Endothelial cell of umbilical vein (primary cell): ENCODE measurements around the gene CCDC142. TPM values are rescaled to one million over a fixed set of nuclear protein-coding genes. Genes with fewer than 3 reads are reported as not detected.

Experiments
- BruUV-seq: library from RNA; stranded (reverse); fragments of 400-500 nt; replicated peaks from 2 replicates; lab custom pipeline; 2021; lab: Mats Ljungman, UMichigan
- CTCF ChIA-PET: fragments of 300-600, 350-600 bp; sonication (Branson Sonifier 250); formaldehyde crosslinking; loops from one replicate; lab custom pipeline; 2021; ENCODE audit warnings: antibody characterized with exemption, inconsistent platforms; lab: Charles Lee
- POLR2A ChIA-PET: fragments of 300-600, 350-600 bp; sonication (Branson Sonifier 250); formaldehyde crosslinking; loops from one replicate; lab custom pipeline; 2021; ENCODE audit warnings: antibody characterized with exemption, inconsistent platforms; lab: Charles Lee
- DNase-seq: peaks from one replicate; pipeline ENCODE4 v3.0.0-alpha.2; 2011; ENCODE audit warnings: low read depth, low spot score
- FAIRE-seq: peaks from 2 replicates; lab custom pipeline; 2011; peaks lifted over from hg19 to GRCh38; lab: Jason Lieb, UNC
- H2AFZ ChIP-seq: 2 replicates; pipeline ENCODE4 v1.6.0; 2012; ENCODE audit warnings: low read depth, low read length, control low read depth, inconsistent platforms
- H3K27ac ChIP-seq: 2 replicates; pipeline ENCODE4 v1.5.1; 2011; ENCODE audit warnings: low read depth, mild to moderate bottlenecking, control low read depth, low read length, moderate library complexity; ENCODE audit not compliant: insufficient read depth
- H3K27me3 ChIP-seq, 2 experiments: 2 replicates each; pipeline versions ENCODE4 v1.6.0 to v1.6.1; 2011; ENCODE audit warnings: low read length in 2 of 2, mixed read lengths in 1 of 2; ENCODE audit not compliant: control insufficient read depth in 2 of 2, insufficient read depth in 2 of 2
- H3K36me3 ChIP-seq, 2 experiments: 2 replicates in 1 of 2; 3 replicates in 1 of 2; pipeline ENCODE4 v1.5.1; 2011; ENCODE audit warnings: low read length in 2 of 2, mild to moderate bottlenecking in 1 of 2, moderate library complexity in 1 of 2; ENCODE audit not compliant: control insufficient read depth in 2 of 2, insufficient read depth in 2 of 2; ENCODE audit errors: extremely low read depth in 1 of 2
- H3K4me1 ChIP-seq: 3 replicates; pipeline ENCODE4 v1.5.1; 2011; ENCODE audit warnings: mild to moderate bottlenecking, low read length; ENCODE audit not compliant: control insufficient read depth, insufficient read depth; ENCODE audit errors: extremely low read depth
- H3K4me2 ChIP-seq: 2 replicates; pipeline ENCODE4 v1.6.1; 2011; ENCODE audit warnings: low read length, control low read depth, mixed read lengths; ENCODE audit not compliant: insufficient read depth
- H3K4me3 ChIP-seq, 3 experiments: fragments of 200-600 bp in 1 of 3; sonication (generic), shearing (Covaris generic) in 1 of 3; replicated peaks in 1 of 3; 2 replicates each; pipeline ENCODE4 v1.5.1; 2011 to 2016; ENCODE audit warnings: control low read depth in 3 of 3, low read length in 3 of 3, mild to moderate bottlenecking in 2 of 3, inconsistent platforms in 1 of 3, low read depth in 1 of 3, moderate library complexity in 1 of 3; ENCODE audit not compliant: insufficient read depth in 1 of 3
- H3K79me2 ChIP-seq: 2 replicates; pipeline ENCODE4 v1.6.0; 2012; ENCODE audit warnings: low read length, inconsistent platforms; ENCODE audit not compliant: control insufficient read depth, insufficient read depth
- H3K9ac ChIP-seq: replicated peaks from 2 replicates; pipeline ENCODE3; 2011; ENCODE audit warnings: low read length, control low read depth; ENCODE audit not compliant: insufficient read depth; ENCODE audit errors: extremely low read depth
- H3K9me1 ChIP-seq: replicated peaks from 3 replicates; pipeline ENCODE4 v1.6.0; 2011; ENCODE audit warnings: mild to moderate bottlenecking, low read length; ENCODE audit not compliant: control insufficient read depth, insufficient read depth; ENCODE audit errors: extremely low read depth
- H3K9me3 ChIP-seq: replicated peaks from 2 replicates; pipeline ENCODE4 v1.5.1; 2012; ENCODE audit warnings: low read length, inconsistent platforms; ENCODE audit not compliant: control insufficient read depth, insufficient read depth
- H4K20me1 ChIP-seq: replicated peaks from 2 replicates; pipeline ENCODE3; 2011; ENCODE audit warnings: mild to moderate bottlenecking, low read length; ENCODE audit not compliant: control insufficient read depth, insufficient read depth; ENCODE audit errors: extremely low read depth
- EZH2 ChIP-seq: IDR thresholded peaks from 2 replicates; pipeline ENCODE4 v1.6.1; 2012; ENCODE audit warnings: borderline replicate concordance, low read depth, mild to moderate bottlenecking, moderate library complexity, low read length, inconsistent platforms; ENCODE audit not compliant: severe bottlenecking
- FOS ChIP-seq: IDR thresholded peaks from 2 replicates; pipeline ENCODE4 v1.6.1; 2011; ENCODE audit warnings: mild to moderate bottlenecking, low read length, moderate library complexity, borderline replicate concordance; ENCODE audit not compliant: insufficient read depth
- GATA2 ChIP-seq: IDR thresholded peaks from 2 replicates; pipeline ENCODE4 v1.7.0; 2011; ENCODE audit warnings: low read depth, mild to moderate bottlenecking, moderate library complexity, mixed read lengths, low read length; ENCODE audit not compliant: insufficient read length, insufficient read depth
- JUN ChIP-seq: IDR thresholded peaks from 2 replicates; pipeline ENCODE4 v1.6.1; 2011; ENCODE audit warnings: borderline replicate concordance, low read depth; ENCODE audit not compliant: insufficient read length, insufficient read depth
- MYC ChIP-seq: IDR thresholded peaks from one replicate; pipeline ENCODE4 v1.6.1; 2011; ENCODE audit warnings: mild to moderate bottlenecking, low read depth, low read length
- POLR2A ChIP-seq: IDR thresholded peaks from 2 replicates; pipeline ENCODE4 v1.6.1; 2012; ENCODE audit warnings: low read depth, mild to moderate bottlenecking, control low read depth, low read length
- POLR2AphosphoS5 ChIP-seq: IDR thresholded peaks from 2 replicates; pipeline ENCODE4 v1.6.1; 2012; ENCODE audit warnings: low read depth, mild to moderate bottlenecking, control low read depth, low read length, moderate library complexity; ENCODE audit not compliant: insufficient read depth
- dilution Hi-C: fragments of 300-500 bp; cut with MboI; formaldehyde crosslinking; loops from one replicate; pipeline ENCODE4 v1.15.0; 2019; ENCODE audit warnings: low sequenced_read_pairs; ENCODE audit not compliant: extremely low pct_ligation_motif_present
- intact Hi-C: fragments of 100-400 bp; cut with micrococcal nuclease; formaldehyde crosslinking; loops from one replicate; pipeline ENCODE4 v1.10.0; 2022
- polyA plus RNA-seq, 4 experiments: library from polyadenylated mRNA; depleted of rRNA in 3 of 4; stranded (reverse) in 3 of 4; unstranded in 1 of 4; fragments of >200 nt; gene quantifications; 2 replicates each; pipeline versions ENCODE4 v1.2.1 to v1.2.3, GENCODE V29; 2011 to 2012; ENCODE audit warnings: missing spikeins in 1 of 4
- total RNA-seq: library from RNA; stranded (reverse); gene quantifications from 2 replicates; pipeline ENCODE4 v1.2.3, GENCODE V29; 2021
- TF ChIP-seq, protein P1 (sequence below), 2 donors: IDR thresholded peaks; 1 replicate in 1 of 2; 2 replicates in 1 of 2; pipeline ENCODE4 v1.5.1; 2011; ENCODE audit warnings: low read length in 2 of 2, mild to moderate bottlenecking in 2 of 2, moderate library complexity in 2 of 2, control low read depth in 1 of 2, inconsistent platforms in 1 of 2, low read depth in 1 of 2; ENCODE audit not compliant: insufficient read depth in 1 of 2; ENCODE audit errors: extremely low read depth in 1 of 2
- TF ChIP-seq, protein P2 (sequence below): IDR thresholded peaks from 2 replicates; pipeline ENCODE4 v1.6.1; 2011; ENCODE audit not compliant: insufficient read depth, insufficient read length

The CCDC142 gene
- total and polyA plus RNA-seq, 2 donors (not counting 3 experiments of a cell fraction or from before 2014, with no cell fraction given), result 12.8 to 23.8 TPM

DNA sequence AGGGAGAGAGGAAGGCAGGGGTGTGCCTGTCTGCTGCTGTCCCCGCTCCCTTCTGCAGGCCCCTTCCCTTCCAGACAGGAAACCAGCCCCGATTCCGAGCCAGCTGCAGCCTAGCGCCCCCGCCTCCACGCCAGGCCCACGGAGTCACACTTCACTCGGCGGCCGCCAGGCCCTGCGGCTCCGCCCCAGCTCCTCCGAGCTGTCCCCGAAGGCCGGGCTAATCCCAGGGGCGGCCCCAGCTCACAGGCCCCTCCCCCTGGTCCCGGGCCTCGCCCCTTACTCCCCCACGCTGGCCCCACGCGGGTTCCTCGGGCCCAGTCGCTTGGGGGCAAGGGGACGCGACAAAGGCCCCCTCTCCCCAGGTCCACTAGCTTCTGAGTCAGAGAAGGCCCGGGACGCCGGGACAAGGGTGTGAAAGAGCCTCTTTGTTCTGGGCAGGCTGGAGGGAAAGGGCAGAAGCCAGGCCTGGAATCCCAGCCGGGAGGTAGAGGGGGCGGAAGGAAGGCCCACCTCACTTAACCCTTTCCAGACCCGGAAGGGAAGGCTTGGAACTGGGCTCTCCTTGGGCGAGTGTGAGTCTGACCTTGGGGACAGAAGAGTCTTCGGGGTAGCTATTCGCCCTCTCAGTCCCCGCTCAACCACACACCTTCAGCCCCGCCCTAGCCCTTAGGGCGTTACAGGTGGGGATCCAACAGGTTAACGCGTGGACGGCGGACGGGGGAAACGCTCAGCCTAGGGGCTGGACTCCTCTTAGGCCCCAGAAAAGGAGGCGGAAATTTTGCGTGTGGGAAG is 42.2 kb downstream of the CCDC142 start:
- FAIRE-seq (peak; percentile 94), DNase-seq (peak; percentile 89)
- Histone ChIP-seq H3K79me2 (no peaks in the 10 kb centered on the region), H3K27ac (no peak overlapping the region), H3K4me1 (peaks cover 27% of the 10 kb centered on the region), H2AFZ (peak overlapping the region; percentile 38), H3K4me2 (peak overlapping the region; percentile 48), H3K9me3 (no peaks in the 10 kb centered on the region), H3K27me3 (peaks cover 18 to 32% of the 10 kb centered on the region in 2 experiments), H3K9me1 (no peaks in the 10 kb centered on the region), H3K9ac (peak overlapping the region; percentile 52), H3K36me3 (no peaks in the 10 kb centered on the region), H3K4me3 (peak overlapping the region in 2 of 3 experiments; percentile 47 to 56), H4K20me1 (no peaks in the 10 kb centered on the region)
- TF ChIP-seq MYC (no peak), EZH2 (no peak), GATA2 (no peak), POLR2AphosphoS5 (peak; percentile 33), POLR2A (peak; percentile 58), JUN (no peak), FOS (no peak)
- TF ChIP-seq, protein P1, sequence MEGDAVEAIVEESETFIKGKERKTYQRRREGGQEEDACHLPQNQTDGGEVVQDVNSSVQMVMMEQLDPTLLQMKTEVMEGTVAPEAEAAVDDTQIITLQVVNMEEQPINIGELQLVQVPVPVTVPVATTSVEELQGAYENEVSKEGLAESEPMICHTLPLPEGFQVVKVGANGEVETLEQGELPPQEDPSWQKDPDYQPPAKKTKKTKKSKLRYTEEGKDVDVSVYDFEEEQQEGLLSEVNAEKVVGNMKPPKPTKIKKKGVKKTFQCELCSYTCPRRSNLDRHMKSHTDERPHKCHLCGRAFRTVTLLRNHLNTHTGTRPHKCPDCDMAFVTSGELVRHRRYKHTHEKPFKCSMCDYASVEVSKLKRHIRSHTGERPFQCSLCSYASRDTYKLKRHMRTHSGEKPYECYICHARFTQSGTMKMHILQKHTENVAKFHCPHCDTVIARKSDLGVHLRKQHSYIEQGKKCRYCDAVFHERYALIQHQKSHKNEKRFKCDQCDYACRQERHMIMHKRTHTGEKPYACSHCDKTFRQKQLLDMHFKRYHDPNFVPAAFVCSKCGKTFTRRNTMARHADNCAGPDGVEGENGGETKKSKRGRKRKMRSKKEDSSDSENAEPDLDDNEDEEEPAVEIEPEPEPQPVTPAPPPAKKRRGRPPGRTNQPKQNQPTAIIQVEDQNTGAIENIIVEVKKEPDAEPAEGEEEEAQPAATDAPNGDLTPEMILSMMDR (IDR thresholded peaks at IDR 0.05; ENCODE audit: extremely low read depth in 1 of 2, insufficient read depth in 1 of 2, low read depth in 1 of 2, low read length in 2 of 2), result peak; percentile 5 to 41
- TF ChIP-seq, protein P2, sequence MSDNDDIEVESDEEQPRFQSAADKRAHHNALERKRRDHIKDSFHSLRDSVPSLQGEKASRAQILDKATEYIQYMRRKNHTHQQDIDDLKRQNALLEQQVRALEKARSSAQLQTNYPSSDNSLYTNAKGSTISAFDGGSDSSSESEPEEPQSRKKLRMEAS, result no peak
- ChIA-PET CTCF (interaction anchor here (0.9 to 2.3 kb wide), 11 partner anchors 9 to 617 kb away, joined by 3 to 14 read pairs (median 3); partner anchors contain the start of genes INO80B and WBP1), POLR2A (interaction anchor here (0.9 to 1.0 kb wide), 3 partner anchors 14 to 18 kb away, joined by 3 read pairs; partner anchors contain the start of genes INO80B and WBP1)
- dilution Hi-C loops (no loop called here), intact Hi-C loops (loop anchor here (1.0 kb wide), 2 partner anchors 14 to 19 kb away; partner anchors contain the start of genes C2orf81 and WDR54)
- BruUV-seq, result no TSS peak
